Thyroid gland (tissue), 4 donors: ENCODE results near the gene PCDH19. TPM values are rescaled to one million over a fixed set of nuclear protein-coding genes. Genes with fewer than 3 reads are reported as not detected.
"Not testable (repeated sequence)": the region's sequence is repeated elsewhere in the genome, so short reads cannot be mapped to it uniquely, and the experiment has no call there.

Experiments used
- DNase-seq, 2 donors: peaks; one replicate each; pipeline ENCODE4 v3.0.0-alpha.2; 2019
- H3K27ac ChIP-seq, 3 donors: fragments of 200-600 bp; sonication (generic); 1 replicate in 2 of 3; 2 replicates in 1 of 3; pipeline ENCODE4 v1.5.1; 2016 to 2019; ENCODE audit warnings: mild to moderate bottlenecking in 1 of 3, moderate library complexity in 1 of 3
- H3K27me3 ChIP-seq: fragments of 200-600 bp; sonication (generic); one replicate; pipeline ENCODE4 v1.5.1; 2019
- H3K36me3 ChIP-seq, 2 donors: fragments of 200-600 bp; sonication (generic); one replicate each; pipeline ENCODE4 v1.5.1; 2016 to 2019
- H3K4me1 ChIP-seq, 2 donors: fragments of 200-600 bp; sonication (generic); one replicate each; pipeline ENCODE4 v1.5.1; 2017 to 2019
- H3K4me3 ChIP-seq, 3 donors: fragments of 200-600 bp; sonication (generic); replicated peaks in 1 of 3; 1 replicate in 2 of 3; 2 replicates in 1 of 3; pipeline ENCODE4 v1.5.1; 2016; ENCODE audit warnings: mild to moderate bottlenecking in 1 of 3
- H3K9me3 ChIP-seq: fragments of 200-600 bp; sonication (generic); one replicate; pipeline ENCODE4 v1.5.1; 2017
- CTCF ChIP-seq, 6 experiments: fragments of 200-600 bp in 3 of 6; fragments of 450-650 bp in 3 of 6; sonication (generic) in 3 of 6; IDR thresholded peaks; one replicate each; pipeline ENCODE4 v1.5.1; 2016 to 2019; ENCODE audit warnings: antibody characterized with exemption in 6 of 6, mild to moderate bottlenecking in 2 of 6, inconsistent platforms in 1 of 6, moderate library complexity in 1 of 6
- POLR2A ChIP-seq, 2 donors: fragments of 450-650 bp; IDR thresholded peaks; one replicate each; pipeline ENCODE4 v1.6.1; 2017; ENCODE audit warnings: antibody characterized with exemption in 2 of 2, mild to moderate bottlenecking in 2 of 2, moderate library complexity in 1 of 2
- WGBS, 2 donors: methylation state at CpG; one replicate each; pipeline ENCODE4 v1.1.5; 2017; 5-methylcytosine and 5-hydroxymethylcytosine counted together
- intact Hi-C: fragments of 100-400 bp; cut with DNase I; formaldehyde crosslinking; loops from one replicate; pipeline ENCODE4 v1.15.1; 2023
- total RNA-seq, 4 donors: library from RNA; depleted of rRNA; stranded (reverse); fragments of >200 nt; gene quantifications; one replicate each; pipeline ENCODE4 v1.2.3, GENCODE V29; 2016

PCDH19 gene
- total RNA-seq = under 1 TPM; 0.40 to 0.88 (median 0.52) TPM

GRCh38 chrX:100409610-100410590, at the start of gene PCDH19:
PCDH19 (minus strand) TSS chrX:100410273; CDS start chrX:100408597, 1,676 bp downstream.
- H3K4me1 ChIP-seq = peaks cover 0 to 16% of the 10 kb centered on the region in 2 donors
- 0 to 4% methylated on average over 14 to 27 of the region's 91 CpGs for WGBS, 2 donors
- H3K27me3 ChIP-seq = peaks cover 20% of the 10 kb centered on the region
- intact Hi-C loops = no loop called here
- no peak within 1 kb of the TSS for H3K27ac ChIP-seq
- peak; percentile 29 to 33 for DNase-seq
- TF ChIP-seq POLR2A (IDR thresholded peaks at IDR 0.05) = peak in 1 of 2 donors; percentile 26
- no peak for TF ChIP-seq CTCF (IDR thresholded peaks at IDR 0.05)
- no peaks in the 10 kb centered on the region for H3K9me3 ChIP-seq
- no peaks in the 10 kb centered on the region for H3K36me3 ChIP-seq
- H3K4me3 ChIP-seq = peak within 1 kb of the TSS in 1 of 3 donors; percentile 11

- DNase-seq = peak in 1 of 2 donors; percentile 18
- TF ChIP-seq POLR2A (IDR thresholded peaks at IDR 0.05) (no peak), CTCF (IDR thresholded peaks at IDR 0.05) (no peak)
- Histone ChIP-seq H3K27me3 (no peaks in the 10 kb centered on the region), H3K36me3 (no peaks in the 10 kb centered on the region), H3K4me1 (no peaks in the 10 kb centered on the region), H3K4me3 (no peak overlapping the region), H3K9me3 (no peaks in the 10 kb centered on the region), H3K27ac (no peak overlapping the region)
- whole genome bisulfite sequencing, 2 donors = 58 to 87% methylated on average over 4 to 8 of the region's 15 CpGs
- intact Hi-C loops = no loop called here
Observed at GRCh38 chrX:100449696-100450608, 39.9 kb upstream of the PCDH19 start.

GRCh38 chrX:100447655-100448397, 37.8 kb upstream of the PCDH19 start:
- WGBS, 2 donors = 0 to 2% methylated on average over 6 of the region's 6 CpGs
- peak; percentile 21 to 39 for DNase-seq
- Histone ChIP-seq H3K27ac (no peak overlapping the region), H3K27me3 (no peaks in the 10 kb centered on the region), H3K4me1 (no peaks in the 10 kb centered on the region), H3K4me3 (no peak overlapping the region), H3K36me3 (no peaks in the 10 kb centered on the region), H3K9me3 (no peaks in the 10 kb centered on the region)
- intact Hi-C loops = no loop called here
- peak; percentile 50 to 72 (median 51) for TF ChIP-seq CTCF (IDR thresholded peaks at IDR 0.05)
- no peak for TF ChIP-seq POLR2A (IDR thresholded peaks at IDR 0.05)

- no peak overlapping the region for H3K4me3 ChIP-seq
- no peaks in the 10 kb centered on the region for H3K27me3 ChIP-seq
- H3K27ac ChIP-seq = no peak overlapping the region
- intact Hi-C loops = no loop called here
- no peaks in the 10 kb centered on the region for H3K4me1 ChIP-seq
- H3K9me3 ChIP-seq = no peaks in the 10 kb centered on the region
- no peak for DNase-seq
- TF ChIP-seq POLR2A (IDR thresholded peaks at IDR 0.05) = no peak
- TF ChIP-seq CTCF (IDR thresholded peaks at IDR 0.05) = no peak
- no peaks in the 10 kb centered on the region for H3K36me3 ChIP-seq
Observed at GRCh38 chrX:100445593-100445992, 35.5 kb upstream of the PCDH19 start.

- H3K27ac ChIP-seq, H3K36me3 ChIP-seq, DNase-seq, H3K4me3 ChIP-seq, H3K9me3 ChIP-seq, intact Hi-C loops, H3K27me3 ChIP-seq, H3K4me1 ChIP-seq: not testable (repeated sequence)
- 83 to 91% methylated on average over 5 to 7 of the region's 7 CpGs for WGBS, 2 donors
Observed at GRCh38 chrX:100441321-100441720, 31.2 kb upstream of the PCDH19 start.
